Femur (tissue), 1 donor: Measurements from ENCODE around the gene RTBDN.

Source experiments
- DNase-seq: peaks from one replicate; pipeline ENCODE4 v3.0.0-alpha.2; 2017

Gene RTBDN

DNA sequence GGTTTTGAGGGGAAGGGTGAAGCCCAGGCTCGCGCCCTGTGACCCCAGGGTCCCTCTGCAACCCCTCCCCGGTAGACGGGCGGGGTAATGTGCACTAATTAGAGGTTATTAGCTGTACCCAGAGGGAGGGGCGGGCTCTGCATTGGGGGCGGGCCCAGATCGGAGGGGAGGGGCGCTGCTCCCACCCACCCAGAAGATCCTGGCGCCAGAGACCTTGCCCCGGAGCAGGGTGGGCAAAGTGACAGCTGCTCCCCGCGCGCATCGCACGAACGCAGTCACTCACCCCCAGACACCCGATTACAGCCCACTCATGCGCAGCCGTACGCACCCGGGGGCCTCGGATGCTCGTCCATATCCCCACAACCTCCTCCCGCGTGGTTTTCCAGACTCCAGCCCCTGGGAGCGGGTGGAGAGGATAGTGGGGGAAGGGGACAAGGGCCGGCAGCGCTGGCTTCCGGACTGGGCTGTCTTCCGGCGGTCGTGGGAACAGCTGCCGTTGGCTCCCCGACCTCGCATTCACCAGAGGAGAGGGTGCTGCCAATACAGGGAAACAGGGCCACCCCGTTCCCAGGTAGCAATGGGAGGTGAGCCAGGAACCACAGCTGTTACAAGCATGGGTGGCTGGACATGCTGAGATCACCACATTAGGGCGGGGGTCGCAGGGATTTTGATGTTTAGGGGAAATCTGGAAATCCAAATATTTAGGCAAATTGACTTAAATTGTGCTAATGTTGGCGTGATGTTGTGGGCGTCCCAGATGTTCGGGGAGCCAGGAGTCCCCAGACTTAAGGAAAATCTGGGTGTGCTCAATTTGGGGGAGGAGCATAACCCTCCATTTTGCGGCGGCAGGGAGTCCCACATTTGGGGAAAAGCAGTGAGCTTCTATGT lies 56.1 kb downstream of the RTBDN start:
- DNase-seq, result peak; percentile 91

DNA sequence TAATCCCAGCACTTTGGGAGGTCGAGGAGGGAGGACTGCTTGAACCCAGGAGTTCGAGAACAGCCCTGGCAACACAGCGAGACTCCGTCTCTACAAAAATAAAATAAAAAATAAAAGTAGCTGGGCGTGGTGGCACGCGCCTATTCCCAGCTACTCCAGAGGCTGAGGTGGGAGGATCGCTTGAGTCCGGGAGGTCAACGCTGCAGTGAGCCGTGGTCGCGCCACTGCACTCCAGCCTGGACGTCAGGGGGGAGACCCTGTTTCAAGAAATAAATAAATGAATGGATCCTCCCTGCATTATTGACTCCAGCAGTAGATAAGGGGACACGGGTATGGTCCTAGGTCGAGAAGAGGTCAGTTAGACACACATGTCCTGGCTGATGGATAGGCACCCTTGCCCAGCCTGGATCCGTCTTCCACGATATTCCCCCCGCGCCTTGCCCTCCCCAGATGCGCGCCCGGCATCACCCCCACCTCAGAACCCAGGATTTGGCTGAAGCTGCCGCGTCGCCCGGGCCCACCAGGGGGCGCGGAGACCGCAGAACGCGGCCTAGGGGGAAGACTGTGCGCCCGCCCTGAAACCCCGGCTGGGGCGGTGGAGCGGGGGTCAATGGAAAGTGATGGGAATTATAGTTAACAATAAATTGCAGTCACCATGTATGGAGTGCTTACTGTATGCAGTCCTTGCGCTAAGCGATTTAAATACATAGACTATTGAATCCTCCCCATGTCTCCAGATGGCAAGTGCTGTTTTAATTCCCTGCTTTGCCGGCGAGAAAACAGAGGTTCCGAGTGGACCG lies 57.0 kb downstream of the RTBDN start:
- DNase-seq, result peak; percentile 90
